KOPT-K1 (cell line): Measurements from ENCODE around the gene TTLL13.
"Not testable (repeated sequence)": the region's sequence is repeated elsewhere in the genome, so short reads cannot be mapped to it uniquely, and the experiment has no call there.

ENCODE experiments used
- H3K27ac ChIP-seq: fragments of 200-600 bp; sonication (generic); 2 replicates; pipeline ENCODE4 v1.5.1; 2016; ENCODE audit warnings: antibody characterized with exemption, mild to moderate bottlenecking, low read depth, low read length; ENCODE audit not compliant: poor library complexity, severe bottlenecking
- H3K36me3 ChIP-seq: fragments of 200-600 bp; sonication (generic); 2 replicates; pipeline ENCODE4 v1.5.1; 2017; ENCODE audit warnings: antibody characterized with exemption, mild to moderate bottlenecking, low read length, moderate library complexity; ENCODE audit not compliant: insufficient read depth
- H3K9me3 ChIP-seq: fragments of 200-600 bp; sonication (generic); 2 replicates; pipeline ENCODE4 v1.5.1; 2017; ENCODE audit warnings: antibody characterized with exemption, low read length, mild to moderate bottlenecking; ENCODE audit not compliant: insufficient read depth, poor library complexity, severe bottlenecking

Gene TTLL13

DNA sequence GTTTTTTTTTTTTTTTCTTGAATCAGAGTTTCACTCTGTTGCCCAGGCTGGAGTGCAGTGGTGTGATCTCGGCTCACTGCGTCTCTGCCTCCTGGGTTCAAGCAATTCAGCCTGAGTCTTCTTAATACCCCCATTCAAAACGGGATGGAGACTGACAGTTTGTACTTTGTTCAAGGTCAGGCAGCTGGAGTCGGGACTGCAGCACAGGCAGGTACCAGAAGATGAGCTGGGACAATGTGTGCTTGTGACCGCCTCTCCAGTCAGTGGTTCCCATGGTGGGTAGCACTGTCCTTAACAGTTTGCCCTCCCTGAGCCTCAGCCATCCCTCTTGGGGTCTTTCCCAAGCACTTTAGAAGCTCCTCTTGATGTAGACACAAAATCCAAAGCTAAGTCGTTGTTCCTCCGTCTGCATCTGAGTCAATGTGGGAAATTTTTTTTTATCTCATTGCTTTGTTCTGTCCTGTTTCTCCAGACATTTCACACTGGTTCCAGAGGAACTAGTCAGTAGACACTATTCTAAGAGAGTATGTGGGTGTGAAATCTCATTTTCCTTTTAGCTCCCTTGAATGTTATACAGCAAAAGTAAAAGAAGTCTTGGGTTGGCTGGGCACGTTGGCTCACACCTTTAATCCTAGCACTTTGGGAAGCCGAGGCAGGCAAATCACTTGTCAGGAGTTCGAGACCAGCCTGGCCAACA, 5.3 kb upstream of the TTLL13 start:
- Histone ChIP-seq H3K27ac (no peak overlapping the region), H3K36me3 (no peaks in the 10 kb centered on the region), H3K9me3 (no peaks in the 10 kb centered on the region)

DNA sequence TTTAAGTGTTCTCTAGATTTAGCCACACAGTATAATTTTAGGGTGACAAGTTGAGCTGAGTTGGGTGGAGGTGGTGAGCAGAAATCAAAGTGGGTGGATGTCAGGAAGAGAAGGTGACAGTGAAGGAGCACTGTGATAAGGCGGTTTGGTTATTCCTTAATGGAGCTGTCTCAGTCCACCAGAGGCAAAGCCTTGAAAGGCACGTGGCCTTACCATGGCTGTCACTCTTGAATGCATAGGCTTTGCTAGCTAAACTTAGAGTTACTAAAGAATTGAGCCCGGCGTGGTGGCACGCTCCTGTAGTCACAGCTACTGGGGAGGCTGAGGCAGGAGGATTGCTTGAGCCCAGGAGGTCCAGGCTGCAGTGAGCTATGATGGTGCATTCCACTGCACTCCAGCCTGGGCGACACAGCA, 560 bp upstream of the TTLL13 start:
- H3K9me3 ChIP-seq, result no peaks in the 10 kb centered on the region
- no peak overlapping the region for H3K27ac ChIP-seq
- H3K36me3 ChIP-seq, result no peaks in the 10 kb centered on the region

DNA sequence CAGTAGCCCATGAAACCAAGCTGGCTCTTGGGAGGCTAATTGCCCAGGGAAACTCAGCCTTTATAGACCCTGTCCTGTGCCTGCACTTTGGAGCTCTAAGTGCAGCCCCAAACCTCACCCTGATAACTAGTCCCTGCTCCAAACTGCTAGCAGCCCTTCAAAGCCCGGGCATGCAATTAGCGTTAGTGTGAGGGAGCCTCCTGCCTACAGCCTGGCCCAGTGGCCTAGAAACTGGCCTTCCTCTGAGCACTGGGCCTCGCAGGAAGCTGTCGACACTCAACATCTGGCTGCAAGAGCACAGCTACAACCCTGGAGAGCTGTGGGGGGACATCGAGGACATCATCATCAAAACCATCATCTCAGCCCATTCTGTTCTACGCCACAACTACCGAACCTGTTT, 8.4 kb downstream of the TTLL13 start:
- Histone ChIP-seq H3K36me3 (no peaks in the 10 kb centered on the region), H3K27ac (no peak overlapping the region)

DNA sequence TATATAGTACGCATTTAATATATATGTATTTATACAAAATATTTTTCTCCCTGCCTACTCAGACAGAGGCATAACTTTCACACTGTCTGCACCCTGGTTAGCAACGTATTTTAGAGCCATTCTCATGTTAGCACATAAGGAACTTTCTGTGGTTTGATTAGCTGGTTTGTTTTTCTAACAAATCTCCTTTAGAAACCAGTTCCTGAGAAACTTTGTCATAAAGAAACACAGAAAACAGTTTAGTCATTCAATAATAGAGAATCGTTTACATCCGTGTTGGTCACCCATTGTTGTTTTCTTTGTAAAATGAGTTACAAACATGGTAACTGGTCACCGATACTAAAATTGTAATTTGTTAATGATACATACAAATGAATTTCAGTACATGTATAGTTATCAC, 10.2 kb downstream of the TTLL13 start:
- Histone ChIP-seq H3K27ac (no peak overlapping the region), H3K36me3 (no peaks in the 10 kb centered on the region), H3K9me3 (no peaks in the 10 kb centered on the region)

More for the DNA sequence above, 8.4 kb downstream of the TTLL13 start:
- H3K9me3 ChIP-seq, result no peaks in the 10 kb centered on the region

DNA sequence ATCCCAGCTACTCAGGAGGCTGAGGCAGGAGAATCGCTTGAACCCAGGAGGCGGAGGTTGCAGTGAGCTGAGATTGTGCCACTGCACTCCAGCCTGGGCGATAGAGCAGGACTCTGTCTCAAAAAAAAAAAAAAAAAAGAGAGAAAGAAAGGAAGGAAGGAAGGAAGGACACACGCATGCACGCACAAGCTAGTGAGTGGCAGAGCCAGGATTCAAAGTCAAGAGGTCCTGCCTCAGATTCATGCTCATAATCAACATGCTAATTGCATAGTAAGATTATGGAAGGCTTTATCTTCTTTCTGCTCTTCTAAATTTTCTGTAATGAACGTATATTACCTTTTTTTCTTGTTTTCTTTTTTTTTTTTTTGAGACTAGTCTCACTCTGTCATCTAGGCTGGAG, 11.4 kb downstream of the TTLL13 start:
- not testable (repeated sequence) for H3K9me3 ChIP-seq, H3K27ac ChIP-seq, H3K36me3 ChIP-seq

DNA sequence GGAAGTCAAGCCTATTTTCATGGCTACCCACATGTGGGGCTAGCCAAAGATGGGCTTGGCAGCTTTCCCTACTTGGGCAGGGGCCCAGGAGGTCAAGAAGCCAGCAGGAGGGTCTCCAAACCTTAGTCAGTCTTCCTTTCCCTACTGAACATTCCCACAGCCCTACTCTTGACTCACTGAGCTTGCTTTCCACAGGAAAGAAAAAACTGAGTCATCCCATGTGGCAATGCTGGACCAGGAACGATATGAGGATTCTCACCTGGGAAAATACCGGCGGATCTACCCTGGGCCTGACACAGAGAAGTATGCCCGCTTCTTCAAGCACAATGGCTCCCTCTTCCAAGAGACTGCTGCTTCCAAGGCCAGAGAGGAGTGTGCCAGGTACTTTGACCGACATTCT, 12.5 kb downstream of the TTLL13 start:
- H3K36me3 ChIP-seq, result 0 out of 2 replicates have a peak, but pooled peaks cover under 1% of the 10 kb centered on the region
- H3K27ac ChIP-seq, result no peak overlapping the region
- H3K9me3 ChIP-seq, result no peaks in the 10 kb centered on the region

DNA sequence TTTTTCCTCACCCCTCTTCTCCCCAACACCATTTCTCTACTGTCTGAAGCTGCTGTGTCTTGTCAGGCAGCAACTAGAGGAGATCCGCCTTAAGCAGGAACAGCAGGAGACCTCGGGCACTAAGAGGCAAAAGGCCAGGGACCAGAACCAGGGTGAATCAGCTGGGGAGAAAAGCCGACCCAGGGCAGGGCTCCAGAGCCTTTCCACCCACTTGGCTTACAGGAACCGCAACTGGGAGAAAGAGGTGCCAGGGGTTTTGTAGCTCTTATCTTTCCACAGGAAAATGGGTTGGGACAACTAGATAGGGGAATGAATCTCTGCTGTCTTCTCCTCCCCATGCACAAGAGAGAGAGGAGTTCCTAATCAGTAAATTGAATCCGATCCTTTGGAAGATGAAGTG, 13.1 kb downstream of the TTLL13 start:
- no peaks in the 10 kb centered on the region for H3K9me3 ChIP-seq
- H3K36me3 ChIP-seq, result peaks cover 7% of the 10 kb centered on the region
- H3K27ac ChIP-seq, result no peak overlapping the region

DNA sequence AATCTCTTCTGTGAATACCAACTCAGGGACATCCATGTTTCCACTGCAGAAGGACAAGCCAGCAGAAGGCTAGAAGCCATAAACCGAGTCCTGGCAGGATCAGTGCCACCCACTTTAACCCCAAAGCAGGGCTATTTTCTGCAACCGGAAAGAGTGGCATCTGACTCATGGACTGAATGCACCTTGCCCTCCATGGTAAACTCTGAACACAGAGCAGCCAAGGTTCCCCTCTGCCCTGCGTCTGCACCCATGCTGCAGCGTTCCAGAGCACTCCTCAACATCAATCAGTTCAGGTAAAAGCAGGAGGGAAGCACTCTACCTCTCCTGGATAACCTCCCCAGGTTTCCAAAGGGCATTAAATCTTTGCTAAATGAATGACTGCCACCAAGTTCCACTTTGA, 15.3 kb downstream of the TTLL13 start:
- H3K36me3 ChIP-seq, result peaks cover 22% of the 10 kb centered on the region
- H3K27ac ChIP-seq, result peak overlapping the region; percentile 94
- no peaks in the 10 kb centered on the region for H3K9me3 ChIP-seq

DNA sequence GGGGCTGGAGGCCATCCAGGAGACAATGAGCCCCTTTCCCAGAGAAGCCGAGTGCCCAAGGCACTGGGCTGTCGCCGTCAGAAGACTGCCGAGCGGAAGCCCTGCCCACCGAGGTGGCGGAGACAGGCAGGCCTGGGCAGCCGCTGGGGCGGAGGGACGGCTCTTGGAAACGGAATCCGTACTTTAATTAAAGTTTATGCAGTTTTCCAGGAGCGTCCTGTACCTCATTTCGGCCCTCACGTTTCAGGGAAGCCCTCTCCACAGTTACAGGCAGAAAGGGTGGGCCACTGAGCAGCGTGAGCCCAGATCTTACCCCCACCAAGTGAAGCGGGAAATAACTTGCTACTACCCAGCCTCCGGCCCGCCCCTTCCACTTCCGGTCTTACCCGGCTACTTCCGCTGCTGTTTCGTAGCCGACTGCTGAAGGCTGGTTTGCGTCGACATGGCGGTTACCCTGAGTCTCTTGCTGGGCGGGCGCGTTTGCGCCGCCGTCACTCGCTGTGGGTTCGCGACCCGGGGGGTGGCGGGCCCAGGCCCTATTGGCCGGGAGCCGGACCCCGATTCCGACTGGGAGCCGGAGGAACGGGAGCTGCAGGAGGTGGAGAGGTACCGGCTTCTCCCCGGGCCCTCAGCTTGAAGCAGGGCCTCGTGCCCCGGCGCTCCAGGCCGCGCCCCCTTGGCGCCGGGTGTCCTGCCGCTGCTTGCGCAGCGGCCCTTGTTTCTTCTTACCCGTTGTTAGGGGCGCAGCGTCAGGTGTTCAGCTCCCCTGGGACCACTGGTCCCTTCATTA, 16.1 kb downstream of the TTLL13 start, which contains the start of gene NGRN:
Gene NGRN (plus strand): TSS at position 402 of the 790 bp plus-strand sequence. CDS start 41 bp downstream, at position 443.
- peak within 1 kb of the TSS; percentile 94 for H3K27ac ChIP-seq
- H3K36me3 ChIP-seq, result peaks cover 30% of the 10 kb centered on the region
- no peaks in the 10 kb centered on the region for H3K9me3 ChIP-seq

DNA sequence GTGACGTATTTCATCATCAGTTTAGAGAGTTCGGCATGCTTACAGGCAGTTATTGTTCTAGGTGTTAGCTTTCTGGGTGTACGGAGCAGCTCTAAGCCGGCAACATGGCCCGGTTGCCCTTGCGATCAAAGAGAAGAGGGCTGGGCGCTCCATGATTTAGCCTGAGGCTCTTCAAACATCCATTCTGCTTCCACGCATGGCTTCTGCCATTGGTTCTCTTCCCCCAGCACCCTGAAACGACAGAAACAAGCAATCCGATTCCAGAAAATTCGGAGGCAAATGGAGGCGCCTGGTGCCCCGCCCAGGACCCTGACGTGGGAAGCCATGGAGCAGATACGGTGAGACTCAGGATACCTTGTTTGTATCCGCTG, 16.7 kb downstream of the TTLL13 start:
- H3K9me3 ChIP-seq, result no peaks in the 10 kb centered on the region
- peak overlapping the region; percentile 94 for H3K27ac ChIP-seq
- H3K36me3 ChIP-seq, result peaks cover 36% of the 10 kb centered on the region

DNA sequence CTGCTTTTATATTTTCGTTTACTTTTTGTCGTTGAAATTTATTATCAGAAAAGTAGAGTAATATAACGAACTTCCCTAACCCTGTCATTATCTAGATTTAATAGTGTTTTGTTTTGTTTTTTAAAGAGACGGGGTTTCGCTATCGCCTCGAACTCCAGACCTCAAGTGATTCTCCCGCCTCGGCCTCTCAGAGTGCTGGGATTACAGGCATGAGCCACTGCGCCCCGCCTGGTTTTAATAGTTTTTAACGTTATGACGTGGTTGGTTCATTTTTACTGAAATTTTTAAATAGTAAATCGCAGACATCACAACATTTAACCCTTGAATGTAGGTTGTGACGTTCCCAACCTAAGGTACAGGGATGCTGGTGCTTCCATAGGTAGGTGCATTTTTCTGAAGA, 17.1 kb downstream of the TTLL13 start:
- Histone ChIP-seq H3K36me3 (peaks cover 40% of the 10 kb centered on the region), H3K27ac (peak overlapping the region; percentile 94), H3K9me3 (no peaks in the 10 kb centered on the region)

DNA sequence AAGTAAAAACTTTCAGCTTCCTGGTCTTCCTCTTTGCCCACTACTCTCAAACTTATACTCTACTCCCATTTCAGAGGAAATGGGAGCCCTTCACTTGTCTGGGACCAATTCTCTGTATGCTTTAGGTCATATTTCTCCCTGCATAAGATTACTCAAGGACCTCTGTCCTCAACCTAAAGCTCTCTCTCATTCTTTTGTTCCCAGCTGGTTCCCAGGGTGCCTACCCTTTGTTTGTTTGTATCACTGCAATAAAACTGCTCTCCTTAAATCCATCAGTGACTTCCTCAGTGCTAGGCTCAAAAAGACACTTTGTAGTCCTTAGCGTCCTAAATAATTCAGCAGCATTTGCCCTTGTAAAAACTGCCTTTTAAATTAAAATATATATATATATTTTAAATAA, 19.1 kb downstream of the TTLL13 start:
- Histone ChIP-seq H3K36me3 (peaks cover 60% of the 10 kb centered on the region), H3K9me3 (no peaks in the 10 kb centered on the region), H3K27ac (no peak overlapping the region)

DNA sequence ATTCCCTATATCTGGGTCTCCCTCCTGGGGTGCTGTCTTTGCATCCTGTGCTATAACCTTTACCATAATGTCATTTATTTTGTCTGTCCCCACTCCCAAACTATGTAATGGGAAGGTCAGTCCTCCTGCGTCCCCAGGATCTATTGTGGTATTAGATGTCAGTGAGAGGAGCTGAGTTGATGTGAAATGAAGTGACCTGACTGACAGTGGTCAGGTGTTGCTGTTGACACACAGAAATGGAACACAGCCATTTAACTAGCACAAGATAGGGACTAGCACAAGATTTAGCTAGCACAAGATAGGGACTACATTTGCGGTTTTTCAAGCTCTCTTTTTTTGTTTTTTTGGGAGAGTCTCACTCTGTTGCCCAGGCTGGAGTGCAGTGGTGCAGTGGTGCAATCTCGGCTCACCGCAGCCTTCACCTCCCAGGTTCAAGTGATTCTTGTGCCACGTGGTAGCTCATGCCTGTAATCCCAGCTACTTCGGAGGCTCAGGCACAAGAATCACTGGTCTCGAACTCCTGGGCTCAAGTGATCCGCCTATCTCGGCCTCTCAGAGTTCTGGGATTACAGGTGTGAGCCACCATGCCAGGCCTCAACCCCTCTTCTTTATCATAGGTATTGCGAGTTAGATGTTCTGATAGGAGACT, 21.3 kb downstream of the TTLL13 start:
- no peaks in the 10 kb centered on the region for H3K9me3 ChIP-seq
- no peak overlapping the region for H3K27ac ChIP-seq
- peaks cover 81% of the 10 kb centered on the region for H3K36me3 ChIP-seq

DNA sequence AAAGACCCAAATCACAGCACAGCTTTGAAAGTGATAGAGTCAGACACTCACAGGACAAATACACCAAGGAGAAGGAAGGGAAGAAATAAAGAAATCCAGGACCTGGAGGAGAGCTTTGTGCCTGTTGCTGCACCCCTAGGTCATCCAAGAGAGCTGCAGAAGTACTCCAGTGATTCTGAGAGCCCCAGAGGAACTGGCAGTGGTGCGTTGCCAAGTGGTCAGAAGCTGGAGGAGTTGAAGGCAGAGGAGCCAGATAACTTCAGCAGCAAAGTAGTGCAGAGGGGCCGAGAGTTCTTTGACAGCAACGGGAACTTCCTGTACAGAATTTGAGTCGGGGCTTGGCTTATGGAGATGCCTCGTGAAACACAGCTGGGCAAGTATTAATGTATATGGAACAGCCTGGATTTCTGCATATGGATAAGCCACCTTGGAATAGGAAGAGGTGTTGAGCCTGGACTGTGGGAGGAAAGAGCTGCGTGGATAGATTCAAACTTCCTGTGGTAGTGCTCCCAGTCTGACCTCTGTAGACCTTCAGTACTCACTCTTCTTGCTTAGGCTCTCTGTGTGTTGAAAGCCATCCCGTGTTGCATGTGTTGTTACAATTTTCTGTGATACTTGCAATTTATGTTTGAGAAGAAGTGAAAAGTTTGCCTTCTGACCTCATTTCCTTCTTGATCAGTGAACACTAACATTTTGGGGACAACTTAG, 22.3 kb downstream of the TTLL13 start:
- Histone ChIP-seq H3K9me3 (no peaks in the 10 kb centered on the region), H3K36me3 (peaks cover 87% of the 10 kb centered on the region), H3K27ac (no peak overlapping the region)

DNA sequence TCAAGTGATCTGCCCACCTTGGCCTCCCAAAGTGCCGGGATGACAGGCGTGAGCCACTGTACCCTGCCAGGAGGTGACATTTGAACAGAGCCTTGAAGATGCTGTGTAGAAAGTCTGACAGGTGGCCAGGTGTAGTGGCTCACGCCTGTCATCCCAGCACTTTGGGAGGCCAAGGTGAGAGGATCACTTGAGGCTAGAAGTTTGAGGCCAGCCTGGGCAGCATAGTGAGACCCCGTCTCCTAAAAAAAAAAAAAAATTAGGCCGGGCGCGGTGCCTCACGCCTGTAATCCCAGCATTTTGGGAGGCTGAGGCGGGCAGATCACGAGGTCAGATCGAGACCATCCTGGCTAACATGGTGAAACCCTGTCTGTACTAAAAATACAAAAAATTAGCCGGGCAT, 29.1 kb downstream of the TTLL13 start:
- peaks cover 27% of the 10 kb centered on the region for H3K36me3 ChIP-seq
- H3K9me3 ChIP-seq, H3K27ac ChIP-seq: not testable (repeated sequence)
